Loucy (cell line): Measurements from ENCODE around the gene NABP2.

Experiments used
- H2AFZ ChIP-seq: fragments of 200-600 bp; sonication (generic); 2 replicates; pipeline ENCODE4 v1.6.0; 2016; ENCODE audit warnings: antibody characterized with exemption, mild to moderate bottlenecking, low read length, moderate library complexity
- H3F3A ChIP-seq: fragments of 200-600 bp; 2 replicates; pipeline ENCODE4 v1.6.0; 2016; ENCODE audit warnings: antibody characterized with exemption, low read depth, mild to moderate bottlenecking
- H3K27me3 ChIP-seq: fragments of 200-600 bp; sonication (generic); 2 replicates; pipeline ENCODE4 v1.6.1; 2014; ENCODE audit warnings: low read length, mild to moderate bottlenecking; ENCODE audit not compliant: insufficient read depth, poor library complexity, severe bottlenecking
- H3K36me3 ChIP-seq: fragments of 200-600 bp; sonication (generic); 2 replicates; pipeline ENCODE4 v1.6.1; 2016; ENCODE audit warnings: low read length; ENCODE audit not compliant: insufficient read depth
- H3K4me1 ChIP-seq: fragments of 200-600 bp; sonication (generic); 2 replicates; pipeline ENCODE4 v1.5.1; 2014; ENCODE audit warnings: low read length, mild to moderate bottlenecking; ENCODE audit not compliant: insufficient read depth, poor library complexity, severe bottlenecking
- H3K4me2 ChIP-seq: fragments of 200-600 bp; sonication (generic); 2 replicates; pipeline ENCODE4 v1.6.0; 2014; ENCODE audit warnings: antibody characterized with exemption, low read length, low read depth, mild to moderate bottlenecking; ENCODE audit not compliant: poor library complexity, severe bottlenecking
- H3K4me3 ChIP-seq: fragments of 200-600 bp; sonication (generic); 2 replicates; pipeline ENCODE4 v1.5.1; 2014; ENCODE audit warnings: low read length, mild to moderate bottlenecking, mixed read lengths; ENCODE audit not compliant: poor library complexity, severe bottlenecking
- H3K79me2 ChIP-seq: fragments of 200-600 bp; sonication (generic); 2 replicates; pipeline ENCODE4 v1.6.1; 2014; ENCODE audit warnings: low read length; ENCODE audit not compliant: insufficient read depth
- H3K9ac ChIP-seq: fragments of 200-600 bp; sonication (generic); 2 replicates; pipeline ENCODE4 v1.6.0; 2014; ENCODE audit warnings: mild to moderate bottlenecking, low read depth, low read length, moderate library complexity; ENCODE audit not compliant: poor library complexity, severe bottlenecking
- H3K9me2 ChIP-seq: fragments of 200-600 bp; sonication (generic); replicated peaks from 2 replicates; pipeline ENCODE4 v1.6.1; 2016; ENCODE audit warnings: low read depth, low read length, mixed read lengths
- H3K9me3 ChIP-seq: fragments of 200-600 bp; sonication (generic); 2 replicates; pipeline ENCODE4 v1.6.1; 2014; ENCODE audit warnings: mild to moderate bottlenecking, antibody characterized with exemption, low read length, low read depth; ENCODE audit not compliant: insufficient read depth
- H4K20me1 ChIP-seq: fragments of 200-600 bp; sonication (generic); 2 replicates; pipeline ENCODE4 v1.6.0; 2014; ENCODE audit warnings: antibody characterized with exemption, low read length, mild to moderate bottlenecking; ENCODE audit not compliant: insufficient read depth, poor library complexity, severe bottlenecking
- CTCF ChIP-seq: fragments of 200-600 bp; sonication (generic); conservative IDR thresholded peaks from 2 replicates; pipeline ENCODE4 v1.5.1; 2014; ENCODE audit warnings: mild to moderate bottlenecking, antibody characterized with exemption, low read length
- EZH2phosphoT487 ChIP-seq: fragments of 200-600 bp; IDR thresholded peaks from 2 replicates; pipeline ENCODE4 v1.6.1; 2018; ENCODE audit warnings: antibody characterized with exemption, mild to moderate bottlenecking, moderate library complexity, borderline replicate concordance

The NABP2 gene

DNA sequence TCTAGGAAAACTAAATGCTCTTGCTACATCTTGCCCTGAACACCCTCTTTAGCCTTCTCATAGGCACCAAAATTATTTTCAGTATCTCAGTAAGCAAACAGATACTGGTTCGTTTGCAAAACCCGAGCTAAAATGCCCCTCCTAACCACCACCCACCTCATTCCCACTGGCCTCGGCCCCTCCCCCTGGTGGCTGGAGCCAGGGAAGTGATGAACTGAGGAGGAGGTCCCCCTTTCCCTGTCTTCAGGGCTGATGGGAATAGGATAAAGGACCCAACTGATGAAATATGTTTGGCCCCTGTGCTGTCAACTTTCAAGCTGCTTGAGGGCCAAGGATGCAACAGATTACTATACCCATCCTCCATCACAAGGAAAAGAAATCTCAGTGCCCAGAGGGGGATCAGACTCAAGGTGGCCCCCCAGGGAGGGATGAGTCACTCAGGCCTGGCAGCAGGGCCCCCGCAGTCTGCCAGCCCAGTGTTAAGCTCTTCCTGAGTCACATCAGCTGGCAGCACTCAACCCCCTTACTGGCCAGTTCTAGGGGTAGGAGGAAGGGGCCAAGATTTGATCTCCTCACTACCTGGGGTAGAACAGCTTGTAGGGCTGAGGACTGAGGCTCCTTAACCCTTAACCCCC is 32.3 kb downstream of the NABP2 start:
- H3K36me3 ChIP-seq, result peaks cover 33% of the 10 kb centered on the region; the same call in 1 of the 2 replicates
- no peaks in the 10 kb centered on the region for H3K27me3 ChIP-seq
- no peak for TF ChIP-seq EZH2phosphoT487
- no peak for TF ChIP-seq CTCF
- H4K20me1 ChIP-seq, result peaks cover 21% of the 10 kb centered on the region
- peak overlapping the region; percentile 95 for H3K9ac ChIP-seq
- no peak overlapping the region for H2AFZ ChIP-seq
- H3K4me3 ChIP-seq, result peak overlapping the region; percentile 100
- peak overlapping the region; percentile 98 for H3K4me2 ChIP-seq
- H3K9me2 ChIP-seq, result no peaks in the 10 kb centered on the region
- H3K4me1 ChIP-seq, result peaks cover 24% of the 10 kb centered on the region
- H3K79me2 ChIP-seq, result peaks cover 31% of the 10 kb centered on the region
- no peaks in the 10 kb centered on the region for H3K9me3 ChIP-seq
- H3F3A ChIP-seq, result no peaks in the 10 kb centered on the region

DNA sequence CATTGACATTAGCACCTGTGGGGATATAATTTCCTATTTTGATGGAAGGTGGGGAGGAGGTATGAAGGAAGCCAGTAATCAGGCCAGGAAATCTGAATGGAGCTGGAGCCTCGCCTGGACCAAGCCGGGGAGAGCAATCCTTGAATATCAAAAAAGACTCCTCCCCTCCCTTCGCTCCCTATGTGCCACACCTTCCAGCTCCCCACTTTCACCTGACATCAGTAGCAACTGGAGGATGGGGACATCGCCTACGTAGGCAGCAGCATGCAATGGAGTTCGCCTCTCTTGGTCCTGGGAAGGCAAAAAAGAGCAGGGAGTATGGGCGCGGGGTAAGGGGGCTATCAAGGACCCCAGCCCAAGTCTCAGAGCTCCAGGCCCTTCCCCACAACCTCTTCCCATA is 32.9 kb downstream of the NABP2 start:
- Histone ChIP-seq H3K36me3 (peaks cover 26% of the 10 kb centered on the region; the same call in 1 of the 2 replicates), H3K9ac (peak overlapping the region; percentile 95), H3K79me2 (peaks cover 31% of the 10 kb centered on the region), H3K27me3 (no peaks in the 10 kb centered on the region), H3K4me1 (peaks cover 24% of the 10 kb centered on the region), H2AFZ (no peak overlapping the region), H3K9me2 (no peaks in the 10 kb centered on the region), H3K4me2 (peak overlapping the region; percentile 98), H3K4me3 (peak overlapping the region; percentile 100), H3K9me3 (no peaks in the 10 kb centered on the region), H3F3A (no peaks in the 10 kb centered on the region), H4K20me1 (peaks cover 21% of the 10 kb centered on the region)
- TF ChIP-seq EZH2phosphoT487 (no peak), CTCF (no peak)

DNA sequence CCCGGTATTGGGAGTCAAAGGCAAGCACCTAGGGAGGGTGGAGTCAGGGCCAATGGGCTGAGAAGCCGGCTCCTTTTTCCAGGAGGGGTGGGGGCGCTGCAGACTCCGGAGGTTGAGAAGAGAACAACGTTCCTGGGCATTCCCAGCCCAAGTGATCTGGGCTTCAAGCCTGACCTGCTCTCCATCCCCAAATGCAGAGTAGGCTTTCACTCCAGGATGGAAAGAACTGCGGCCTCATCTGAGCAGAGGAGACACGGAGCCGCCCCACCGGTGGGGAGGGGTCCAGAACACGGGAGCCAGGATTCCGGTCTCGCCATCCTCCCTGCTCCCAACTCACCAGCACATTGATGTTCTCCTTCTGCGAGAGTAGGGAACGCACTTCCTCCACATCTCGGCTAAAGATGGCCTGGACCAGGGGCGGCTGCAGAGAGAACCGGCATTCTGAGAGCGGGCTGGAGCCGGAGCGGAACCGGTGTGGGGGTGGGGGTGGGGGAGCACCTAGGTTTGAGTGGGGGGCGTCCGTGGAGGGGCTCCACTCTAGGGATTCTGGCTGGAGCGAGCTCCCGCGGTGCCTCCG is 33.4 kb downstream of the NABP2 start:
- H3K9me3 ChIP-seq, result no peaks in the 10 kb centered on the region
- H3K4me2 ChIP-seq, result peak overlapping the region; percentile 98
- H3K36me3 ChIP-seq, result peaks cover 21% of the 10 kb centered on the region; the same call in 1 of the 2 replicates
- H2AFZ ChIP-seq, result peak overlapping the region; percentile 88
- H3K9me2 ChIP-seq, result no peaks in the 10 kb centered on the region
- H3K4me3 ChIP-seq, result peak overlapping the region; percentile 100
- TF ChIP-seq EZH2phosphoT487 (no peak), CTCF (peak; percentile 27; the same call in 1 of the 2 replicates)
- H3F3A ChIP-seq, result no peaks in the 10 kb centered on the region
- H3K79me2 ChIP-seq, result peaks cover 31% of the 10 kb centered on the region
- peaks cover 21% of the 10 kb centered on the region for H4K20me1 ChIP-seq
- peak overlapping the region; percentile 95 for H3K9ac ChIP-seq
- H3K4me1 ChIP-seq, result peaks cover 24% of the 10 kb centered on the region
- no peaks in the 10 kb centered on the region for H3K27me3 ChIP-seq
